Glutamatergic neuron (in vitro differentiated cells): Measurements from ENCODE around the gene EXOSC7. TPM values are rescaled to one million over a fixed set of nuclear protein-coding genes. Genes with fewer than 3 reads are reported as not detected.
A peak's percentile ranks its signal among the peaks of the same experiment; 100 is the strongest.

Experiments used
- DNase-seq: peaks from one replicate; pipeline ENCODE4 v3.0.0; 2022
- H3K27ac Mint-ChIP-seq: one replicate; pipeline ENCODE4 v1.8.0; 2020; ENCODE audit warnings: mild to moderate bottlenecking, mixed read lengths, inconsistent platforms; ENCODE audit not compliant: unreplicated experiment
- H3K27me3 Mint-ChIP-seq: one replicate; pipeline ENCODE4 v1.8.0; 2020; ENCODE audit warnings: mild to moderate bottlenecking, moderate library complexity, mixed read lengths, inconsistent platforms; ENCODE audit not compliant: unreplicated experiment
- H3K36me3 Mint-ChIP-seq: one replicate; pipeline ENCODE4 v1.8.0; 2020; ENCODE audit warnings: mild to moderate bottlenecking, mixed read lengths, inconsistent platforms; ENCODE audit not compliant: unreplicated experiment
- H3K4me1 Mint-ChIP-seq: one replicate; pipeline ENCODE4 v1.8.0; 2020; ENCODE audit warnings: mild to moderate bottlenecking, low read depth, mixed read lengths, inconsistent platforms; ENCODE audit not compliant: unreplicated experiment
- H3K4me3 Mint-ChIP-seq: one replicate; pipeline ENCODE4 v1.8.0; 2020; ENCODE audit warnings: mild to moderate bottlenecking, mixed read lengths, inconsistent platforms; ENCODE audit not compliant: unreplicated experiment
- H3K9me3 Mint-ChIP-seq: one replicate; pipeline ENCODE4 v1.8.0; 2020; ENCODE audit warnings: mild to moderate bottlenecking, moderate library complexity, mixed read lengths, inconsistent platforms; ENCODE audit not compliant: unreplicated experiment
- long read RNA-seq: library from polyadenylated mRNA; unstranded; transcript quantifications from one replicate; pipeline ENCODE4 v2.0.0, GENCODE V29; 2020; ENCODE audit not compliant: unreplicated experiment
- total RNA-seq: library from RNA; stranded (reverse); fragmentation: NEBNext Ultra II Directional; extraction: Animal tissue kit (Norgen Biotek cat#: 25700); gene quantifications from one replicate; pipeline ENCODE4 v1.2.1, GENCODE V29; 2021; ENCODE audit not compliant: unreplicated experiment
- TF ChIP-seq, protein P1 (sequence below): fragments of 200-600 bp; sonication (generic); IDR thresholded peaks from one replicate; pipeline ENCODE4 v1.5.0; 2021; ENCODE audit not compliant: partially characterized antibody, unreplicated experiment

EXOSC7 gene
- 30.9 TPM for total RNA-seq
- long read RNA-seq, transcript EXOSC7-201 (8 exons, 1,055 nt) = major isoform, 19 of 27 reads
- long read RNA-seq, transcript EXOSC7-210 (9 exons, 1,395 nt) = minor isoform, 5 of 27 reads
- long read RNA-seq, partial matches to known transcripts = 0 of 27 reads
- long read RNA-seq, other reads (novel, unspliced or antisense) = 1 of 27 reads

GRCh38 chr3:44976002-44976815, at the start of gene EXOSC7, which contains the start of gene ZDHHC3:
Gene EXOSC7 (plus strand): TSS chr3:44976244. CDS start chr3:44976278, 34 bp downstream.
Gene ZDHHC3 (minus strand): TSS chr3:44976174. CDS start chr3:44959436, 16,738 bp downstream.
- Mint-ChIP-seq H3K4me3 (peak within 1 kb of the TSS; percentile 97), H3K4me1 (peaks cover 10% of the 10 kb centered on the region), H3K27ac (peak within 1 kb of the TSS; percentile 87), H3K27me3 (peaks cover 3% of the 10 kb centered on the region), H3K36me3 (no peaks in the 10 kb centered on the region), H3K9me3 (peaks cover 4% of the 10 kb centered on the region)
- DNase-seq = peak; percentile 86
- TF ChIP-seq, protein P1, sequence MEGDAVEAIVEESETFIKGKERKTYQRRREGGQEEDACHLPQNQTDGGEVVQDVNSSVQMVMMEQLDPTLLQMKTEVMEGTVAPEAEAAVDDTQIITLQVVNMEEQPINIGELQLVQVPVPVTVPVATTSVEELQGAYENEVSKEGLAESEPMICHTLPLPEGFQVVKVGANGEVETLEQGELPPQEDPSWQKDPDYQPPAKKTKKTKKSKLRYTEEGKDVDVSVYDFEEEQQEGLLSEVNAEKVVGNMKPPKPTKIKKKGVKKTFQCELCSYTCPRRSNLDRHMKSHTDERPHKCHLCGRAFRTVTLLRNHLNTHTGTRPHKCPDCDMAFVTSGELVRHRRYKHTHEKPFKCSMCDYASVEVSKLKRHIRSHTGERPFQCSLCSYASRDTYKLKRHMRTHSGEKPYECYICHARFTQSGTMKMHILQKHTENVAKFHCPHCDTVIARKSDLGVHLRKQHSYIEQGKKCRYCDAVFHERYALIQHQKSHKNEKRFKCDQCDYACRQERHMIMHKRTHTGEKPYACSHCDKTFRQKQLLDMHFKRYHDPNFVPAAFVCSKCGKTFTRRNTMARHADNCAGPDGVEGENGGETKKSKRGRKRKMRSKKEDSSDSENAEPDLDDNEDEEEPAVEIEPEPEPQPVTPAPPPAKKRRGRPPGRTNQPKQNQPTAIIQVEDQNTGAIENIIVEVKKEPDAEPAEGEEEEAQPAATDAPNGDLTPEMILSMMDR = no peak

- TF ChIP-seq, protein P1 = no peak
- H3K4me1 Mint-ChIP-seq = peaks cover 1% of the 10 kb centered on the region
- no peak for DNase-seq
- H3K9me3 Mint-ChIP-seq = peaks cover 1% of the 10 kb centered on the region
- H3K27me3 Mint-ChIP-seq = no peaks in the 10 kb centered on the region
- H3K36me3 Mint-ChIP-seq = no peaks in the 10 kb centered on the region
- no peak overlapping the region for H3K4me3 Mint-ChIP-seq
- H3K27ac Mint-ChIP-seq = no peak overlapping the region
These were observed 49.1 kb upstream of the EXOSC7 start for GRCh38 chr3:44926921-44927320.

DNA sequence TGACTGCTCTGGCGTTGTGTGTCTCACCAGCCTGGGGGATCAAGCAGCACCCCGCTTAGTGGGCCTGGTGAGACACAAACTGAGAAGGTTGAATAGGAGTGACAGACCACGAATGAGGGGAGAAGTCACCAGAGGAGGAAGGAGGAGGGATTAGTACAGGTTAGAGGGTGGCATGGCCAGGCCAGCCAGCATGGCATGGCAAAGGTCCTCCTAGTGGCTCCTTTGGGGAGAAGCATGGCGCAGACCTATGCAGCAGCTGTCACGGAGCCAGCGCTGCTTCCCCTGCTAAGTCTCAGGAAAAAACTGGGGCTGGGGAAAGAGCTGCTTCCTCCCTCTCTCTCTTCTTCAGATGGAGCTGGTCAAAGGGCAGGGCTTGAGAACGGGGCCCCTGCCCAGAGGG, 48.7 kb upstream of the EXOSC7 start:
- Mint-ChIP-seq H3K36me3 (no peaks in the 10 kb centered on the region), H3K4me3 (no peak overlapping the region), H3K4me1 (no peaks in the 10 kb centered on the region), H3K27me3 (no peaks in the 10 kb centered on the region), H3K9me3 (peaks cover 1% of the 10 kb centered on the region), H3K27ac (no peak overlapping the region)
- TF ChIP-seq, protein P1 = no peak
- no peak for DNase-seq

DNA sequence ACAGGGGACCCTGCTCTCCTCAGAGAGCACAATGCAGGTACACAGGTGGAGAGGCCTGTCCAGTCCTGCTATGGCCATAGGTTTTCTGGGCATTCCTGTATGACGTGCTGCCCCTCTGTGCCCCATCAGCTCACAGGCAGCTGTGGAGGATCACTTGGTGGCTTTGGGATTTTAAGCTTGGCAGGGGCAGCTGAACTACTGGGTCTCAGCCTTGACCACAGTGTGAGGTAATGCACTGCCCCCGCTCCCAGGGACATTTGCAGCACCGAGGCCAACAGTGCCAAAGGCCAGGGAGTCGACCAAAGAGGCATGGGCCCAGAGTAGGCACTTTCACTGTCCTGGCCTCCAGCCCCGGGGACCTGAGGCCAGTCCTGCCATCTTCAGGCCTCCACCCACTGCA, 46.3 kb upstream of the EXOSC7 start:
- Mint-ChIP-seq H3K36me3 (no peaks in the 10 kb centered on the region), H3K4me1 (no peaks in the 10 kb centered on the region), H3K4me3 (no peak overlapping the region), H3K9me3 (peaks cover 2% of the 10 kb centered on the region), H3K27me3 (no peaks in the 10 kb centered on the region), H3K27ac (no peak overlapping the region)
- TF ChIP-seq, protein P1 = no peak
- no peak for DNase-seq

- peaks cover 2% of the 10 kb centered on the region for H3K9me3 Mint-ChIP-seq
- no peak for DNase-seq
- no peaks in the 10 kb centered on the region for H3K4me1 Mint-ChIP-seq
- no peak overlapping the region for H3K27ac Mint-ChIP-seq
- no peaks in the 10 kb centered on the region for H3K27me3 Mint-ChIP-seq
- no peak overlapping the region for H3K4me3 Mint-ChIP-seq
- TF ChIP-seq, protein P1 = no peak
- H3K36me3 Mint-ChIP-seq = no peaks in the 10 kb centered on the region
These were observed 45.1 kb upstream of the EXOSC7 start for GRCh38 chr3:44930911-44931310.
